Measurements from ENCODE around the gene EMP2.
"Not testable (repeated sequence)": the region's sequence is repeated elsewhere in the genome, so short reads cannot be mapped to it uniquely, and the experiment has no call there.

Gene EMP2

GRCh38 chr16:10577305-10578202 lies 2.8 kb downstream of the EMP2 start:
- peak in 1 of 2 experiments; percentile 16 for DNase-seq

GRCh38 chr16:10576390-10577304 lies 3.8 kb downstream of the EMP2 start:
- DNase-seq: no peak

GRCh38 chr16:10575506-10576130 lies 4.8 kb downstream of the EMP2 start:
- DNase-seq: no peak

- no peak for DNase-seq
These were observed 7.8 kb downstream of the EMP2 start for GRCh38 chr16:10572611-10573010.

- no peak for DNase-seq
These were observed 9.0 kb downstream of the EMP2 start for GRCh38 chr16:10571354-10571753.

GRCh38 chr16:10569621-10570020 lies 10.8 kb downstream of the EMP2 start:
- no peak for DNase-seq

GRCh38 chr16:10566613-10567012 lies 13.8 kb downstream of the EMP2 start:
- no peak for DNase-seq

GRCh38 chr16:10565167-10565566 lies 15.2 kb downstream of the EMP2 start:
- DNase-seq: no peak

GRCh38 chr16:10564591-10564990 lies 15.8 kb downstream of the EMP2 start:
- DNase-seq: no peak

- DNase-seq: no peak
These were observed 18.0 kb downstream of the EMP2 start for GRCh38 chr16:10562361-10562899.

GRCh38 chr16:10561425-10561824 lies 19.0 kb downstream of the EMP2 start:
- no peak for DNase-seq

- DNase-seq: no peak
These were observed 19.4 kb downstream of the EMP2 start for GRCh38 chr16:10561001-10561400.

- not testable (repeated sequence) for DNase-seq
These were observed 20.6 kb downstream of the EMP2 start for GRCh38 chr16:10559792-10560191.

- no peak for DNase-seq
These were observed 21.4 kb downstream of the EMP2 start for GRCh38 chr16:10558746-10559641.

GRCh38 chr16:10558305-10558704 lies 22.1 kb downstream of the EMP2 start:
- DNase-seq: no peak

GRCh38 chr16:10557750-10558149 lies 22.6 kb downstream of the EMP2 start:
- DNase-seq: no peak

- no peak for DNase-seq
These were observed 24.2 kb downstream of the EMP2 start for GRCh38 chr16:10556236-10556635.

- DNase-seq: no peak
These were observed 25.8 kb downstream of the EMP2 start for GRCh38 chr16:10554569-10554968.

GRCh38 chr16:10552998-10553491 lies 27.4 kb downstream of the EMP2 start:
- DNase-seq: no peak

GRCh38 chr16:10552281-10552680 lies 28.1 kb downstream of the EMP2 start:
- DNase-seq: no peak

- no peak for DNase-seq
These were observed 28.5 kb downstream of the EMP2 start for GRCh38 chr16:10551881-10552280.

GRCh38 chr16:10548404-10548803 lies 32.0 kb downstream of the EMP2 start:
- no peak for DNase-seq

Data from NCI-H187 (cell line).